CD14-positive monocyte (primary cell): Measurements from ENCODE around the gene VPS37B. TPM values are rescaled to one million over a fixed set of nuclear protein-coding genes. Genes with fewer than 3 reads are reported as not detected.

ENCODE experiments used
- DNase-seq, 3 donors: peaks; one replicate each; pipeline ENCODE4 v3.0.0-alpha.2; 2011 to 2022
- H2AFZ ChIP-seq: 2 replicates; pipeline ENCODE4 v1.6.0; 2012; ENCODE audit warnings: mild to moderate bottlenecking, low read depth, low read length, inconsistent platforms; ENCODE audit not compliant: insufficient read depth, poor library complexity, severe bottlenecking
- H3K27ac ChIP-seq, 2 donors: 1 replicate in 1 of 2; 2 replicates in 1 of 2; pipeline ENCODE4 v1.5.1; 2012 to 2013; ENCODE audit warnings: low read length in 2 of 2, control low read depth in 1 of 2, inconsistent platforms in 1 of 2, low read depth in 1 of 2, mild to moderate bottlenecking in 1 of 2
- H3K27me3 ChIP-seq, 2 donors: one replicate each; pipeline versions ENCODE4 v1.6.0 to v1.6.1; 2011 to 2013; ENCODE audit warnings: low read length in 2 of 2; ENCODE audit not compliant: control insufficient read depth in 2 of 2, insufficient read depth in 2 of 2
- H3K36me3 ChIP-seq, 2 donors: replicated peaks in 1 of 2; 1 replicate in 1 of 2; 2 replicates in 1 of 2; pipeline versions ENCODE4 v1.5.1 to v1.6.1; 2012 to 2013; ENCODE audit warnings: low read length in 2 of 2, control low read depth in 1 of 2, inconsistent platforms in 1 of 2, mild to moderate bottlenecking in 1 of 2; ENCODE audit not compliant: insufficient read depth in 2 of 2, control insufficient read depth in 1 of 2
- H3K4me1 ChIP-seq, 2 donors: 1 replicate in 1 of 2; 2 replicates in 1 of 2; pipeline versions ENCODE4 v1.5.1 to v1.6.1; 2012 to 2013; ENCODE audit warnings: low read length in 2 of 2, control low read depth in 1 of 2, inconsistent platforms in 1 of 2, mild to moderate bottlenecking in 1 of 2, moderate library complexity in 1 of 2; ENCODE audit not compliant: insufficient read depth in 2 of 2, control insufficient read depth in 1 of 2
- H3K4me2 ChIP-seq: replicated peaks from 2 replicates; pipeline ENCODE3; 2012; ENCODE audit warnings: low read length, moderate library complexity, mild to moderate bottlenecking; ENCODE audit not compliant: poor library complexity, severe bottlenecking; ENCODE audit errors: extremely low read depth
- H3K4me3 ChIP-seq, 3 experiments: fragments of 200-600 bp in 1 of 3; sonication (generic) in 1 of 3; replicated peaks in 1 of 3; 1 replicate in 2 of 3; 2 replicates in 1 of 3; pipeline ENCODE4 v1.5.1; 2011 to 2013; ENCODE audit warnings: low read length in 3 of 3, mild to moderate bottlenecking in 3 of 3, control low read depth in 2 of 3, low read depth in 2 of 3, inconsistent platforms in 1 of 3, moderate library complexity in 1 of 3
- H3K79me2 ChIP-seq: 2 replicates; pipeline ENCODE4 v1.6.0; 2012; ENCODE audit warnings: mild to moderate bottlenecking, control low read depth, inconsistent platforms, low read length, moderate library complexity; ENCODE audit not compliant: insufficient read depth
- H3K9ac ChIP-seq: 2 replicates; pipeline ENCODE4 v1.6.0; 2017; ENCODE audit warnings: low read length, mild to moderate bottlenecking; ENCODE audit not compliant: insufficient read depth, poor library complexity, severe bottlenecking
- H3K9me3 ChIP-seq, 2 donors: replicated peaks in 1 of 2; 1 replicate in 1 of 2; 2 replicates in 1 of 2; pipeline versions ENCODE4 v1.5.1 to v1.6.1; 2012 to 2013; ENCODE audit warnings: low read length in 2 of 2, control low read depth in 1 of 2; ENCODE audit not compliant: control insufficient read depth in 1 of 2, insufficient read depth in 1 of 2
- H4K20me1 ChIP-seq: 2 replicates; pipeline ENCODE4 v1.6.0; 2012; ENCODE audit warnings: mild to moderate bottlenecking, low read length, control low read depth, moderate library complexity; ENCODE audit not compliant: insufficient read depth
- H3K27ac Mint-ChIP-seq, 7 donors: one replicate each; pipeline ENCODE4 v1.8.0; 2020; ENCODE audit warnings: mild to moderate bottlenecking in 7 of 7, mixed read lengths in 7 of 7, moderate library complexity in 6 of 7, inconsistent platforms in 2 of 7
- H3K27me3 Mint-ChIP-seq, 3 donors: one replicate each; pipeline ENCODE4 v1.8.0; 2021 to 2022; ENCODE audit warnings: low read depth in 3 of 3, mild to moderate bottlenecking in 3 of 3, mixed read lengths in 3 of 3, moderate library complexity in 3 of 3, inconsistent platforms in 1 of 3
- H3K36me3 Mint-ChIP-seq, 2 donors: one replicate each; pipeline ENCODE4 v1.8.0; 2020; ENCODE audit warnings: mixed read lengths in 2 of 2, inconsistent platforms in 1 of 2, mild to moderate bottlenecking in 1 of 2
- H3K4me1 Mint-ChIP-seq: one replicate; pipeline ENCODE4 v1.8.0; 2020; ENCODE audit warnings: mild to moderate bottlenecking, mixed read lengths
- H3K4me3 Mint-ChIP-seq, 2 donors: one replicate each; pipeline ENCODE4 v1.8.0; 2020; ENCODE audit warnings: mild to moderate bottlenecking in 2 of 2, mixed read lengths in 2 of 2, moderate library complexity in 1 of 2
- H3K9me3 Mint-ChIP-seq, 7 donors: one replicate each; pipeline ENCODE4 v1.8.0; 2020 to 2022; ENCODE audit warnings: mixed read lengths in 7 of 7, mild to moderate bottlenecking in 6 of 7, moderate library complexity in 6 of 7, inconsistent platforms in 2 of 7
- CTCF ChIP-seq: fragments of 200-600 bp; IDR thresholded peaks from one replicate; pipeline ENCODE4 v1.8.0; 2022; ENCODE audit warnings: antibody characterized with exemption, mild to moderate bottlenecking
- WGBS: methylation state at CpG from one replicate; pipeline ENCODE4 v1.1.5; 2013; ENCODE audit warnings: missing lambda C conversion rate; ENCODE audit not compliant: insufficient coverage; 5-methylcytosine and 5-hydroxymethylcytosine counted together
- intact Hi-C, 2 donors: fragments of 100-400 bp; cut with micrococcal nuclease; formaldehyde crosslinking; loops; one replicate each; pipeline versions ENCODE4 v1.15.0 to v1.15.1; 2023
- polyA plus RNA-seq, 3 donors: library from polyadenylated mRNA; depleted of rRNA in 1 of 3; unstranded in 2 of 3; stranded (reverse) in 1 of 3; fragments of 300-500 nt in 2 of 3; fragments of >200 nt in 1 of 3; fragmentation: Illumina TruSeq in 2 of 3; gene quantifications; 1 replicate in 2 of 3; 2 replicates in 1 of 3; pipeline ENCODE4 v1.2.3, GENCODE V29; 2012 to 2021

VPS37B gene
- polyA plus RNA-seq, 3 donors: 12.3 to 34.3 (median 16.4) TPM

GRCh38 chr12:122844366-122844971 is 51.5 kb downstream of the VPS37B start:
- H3K36me3 Mint-ChIP-seq: no peaks in the 10 kb centered on the region
- Histone ChIP-seq H3K9me3 (no peaks in the 10 kb centered on the region), H3K27me3 (no peaks in the 10 kb centered on the region), H3K9ac (no peak overlapping the region), H3K4me2 (no peak overlapping the region), H4K20me1 (no peaks in the 10 kb centered on the region), H3K4me3 (no peak overlapping the region), H3K4me1 (no peaks in the 10 kb centered on the region), H3K79me2 (no peaks in the 10 kb centered on the region), H2AFZ (no peak overlapping the region), H3K27ac (no peak overlapping the region), H3K36me3 (no peaks in the 10 kb centered on the region)
- intact Hi-C loops: no loop called here
- no peaks in the 10 kb centered on the region for H3K9me3 Mint-ChIP-seq
- H3K4me1 Mint-ChIP-seq: no peaks in the 10 kb centered on the region
- H3K27me3 Mint-ChIP-seq: peaks cover 0 to 10% (median 1%) of the 10 kb centered on the region in 3 donors
- peak overlapping the region in 1 of 7 donors; percentile 15 for H3K27ac Mint-ChIP-seq
- TF ChIP-seq CTCF: no peak
- 96% methylated on average over 7 of the region's 8 CpGs for WGBS
- no peak overlapping the region for H3K4me3 Mint-ChIP-seq
- DNase-seq: no peak

- Histone ChIP-seq H4K20me1 (no peaks in the 10 kb centered on the region), H3K27me3 (peaks cover under 1 to 4% of the 10 kb centered on the region in 2 donors), H3K4me1 (no peaks in the 10 kb centered on the region), H3K9me3 (no peaks in the 10 kb centered on the region), H3K79me2 (no peaks in the 10 kb centered on the region), H2AFZ (no peak overlapping the region), H3K4me2 (no peak overlapping the region), H3K9ac (no peak overlapping the region), H3K36me3 (no peaks in the 10 kb centered on the region), H3K27ac (no peak overlapping the region), H3K4me3 (no peak overlapping the region)
- H3K4me3 Mint-ChIP-seq: no peak overlapping the region
- H3K27me3 Mint-ChIP-seq: peaks cover 5 to 20% (median 6%) of the 10 kb centered on the region in 3 donors
- H3K9me3 Mint-ChIP-seq: peaks cover 0 to 3% (median 0%) of the 10 kb centered on the region in 7 donors
- WGBS: 91% methylated on average over 8 of the region's 8 CpGs
- intact Hi-C loops: no loop called here
- H3K4me1 Mint-ChIP-seq: no peaks in the 10 kb centered on the region
- H3K27ac Mint-ChIP-seq: peak overlapping the region in 1 of 7 donors; percentile 84
- no peak for DNase-seq
- no peak for TF ChIP-seq CTCF
- peaks cover 0 to 1% of the 10 kb centered on the region in 2 donors for H3K36me3 Mint-ChIP-seq
Observed at GRCh38 chr12:122843455-122843854, 52.5 kb downstream of the VPS37B start.
